ENCODE measurements around the gene ZNF384.

GRCh38 chr12:6641131-6641530 is 48.0 kb downstream of the ZNF384 start:
- TF ChIP-seq, protein P1, sequence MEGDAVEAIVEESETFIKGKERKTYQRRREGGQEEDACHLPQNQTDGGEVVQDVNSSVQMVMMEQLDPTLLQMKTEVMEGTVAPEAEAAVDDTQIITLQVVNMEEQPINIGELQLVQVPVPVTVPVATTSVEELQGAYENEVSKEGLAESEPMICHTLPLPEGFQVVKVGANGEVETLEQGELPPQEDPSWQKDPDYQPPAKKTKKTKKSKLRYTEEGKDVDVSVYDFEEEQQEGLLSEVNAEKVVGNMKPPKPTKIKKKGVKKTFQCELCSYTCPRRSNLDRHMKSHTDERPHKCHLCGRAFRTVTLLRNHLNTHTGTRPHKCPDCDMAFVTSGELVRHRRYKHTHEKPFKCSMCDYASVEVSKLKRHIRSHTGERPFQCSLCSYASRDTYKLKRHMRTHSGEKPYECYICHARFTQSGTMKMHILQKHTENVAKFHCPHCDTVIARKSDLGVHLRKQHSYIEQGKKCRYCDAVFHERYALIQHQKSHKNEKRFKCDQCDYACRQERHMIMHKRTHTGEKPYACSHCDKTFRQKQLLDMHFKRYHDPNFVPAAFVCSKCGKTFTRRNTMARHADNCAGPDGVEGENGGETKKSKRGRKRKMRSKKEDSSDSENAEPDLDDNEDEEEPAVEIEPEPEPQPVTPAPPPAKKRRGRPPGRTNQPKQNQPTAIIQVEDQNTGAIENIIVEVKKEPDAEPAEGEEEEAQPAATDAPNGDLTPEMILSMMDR (IDR thresholded peaks at IDR 0.05; ENCODE audit: poor library complexity) = no peak
- TF ChIP-seq EZH2 (IDR thresholded peaks at IDR 0.05; ENCODE audit: borderline replicate concordance) (no peak), EZH2phosphoT487 (IDR thresholded peaks at IDR 0.05; ENCODE audit: low read depth, severe bottlenecking, unreplicated experiment) (no peak)
